ENCODE results near the gene RBP5.

The RBP5 gene

GRCh38 chr12:7099290-7099996 is 29.2 kb downstream of the RBP5 start:
- no peak for DNase-seq

GRCh38 chr12:7096979-7097378 is 31.7 kb downstream of the RBP5 start:
- no peak for DNase-seq

DNA sequence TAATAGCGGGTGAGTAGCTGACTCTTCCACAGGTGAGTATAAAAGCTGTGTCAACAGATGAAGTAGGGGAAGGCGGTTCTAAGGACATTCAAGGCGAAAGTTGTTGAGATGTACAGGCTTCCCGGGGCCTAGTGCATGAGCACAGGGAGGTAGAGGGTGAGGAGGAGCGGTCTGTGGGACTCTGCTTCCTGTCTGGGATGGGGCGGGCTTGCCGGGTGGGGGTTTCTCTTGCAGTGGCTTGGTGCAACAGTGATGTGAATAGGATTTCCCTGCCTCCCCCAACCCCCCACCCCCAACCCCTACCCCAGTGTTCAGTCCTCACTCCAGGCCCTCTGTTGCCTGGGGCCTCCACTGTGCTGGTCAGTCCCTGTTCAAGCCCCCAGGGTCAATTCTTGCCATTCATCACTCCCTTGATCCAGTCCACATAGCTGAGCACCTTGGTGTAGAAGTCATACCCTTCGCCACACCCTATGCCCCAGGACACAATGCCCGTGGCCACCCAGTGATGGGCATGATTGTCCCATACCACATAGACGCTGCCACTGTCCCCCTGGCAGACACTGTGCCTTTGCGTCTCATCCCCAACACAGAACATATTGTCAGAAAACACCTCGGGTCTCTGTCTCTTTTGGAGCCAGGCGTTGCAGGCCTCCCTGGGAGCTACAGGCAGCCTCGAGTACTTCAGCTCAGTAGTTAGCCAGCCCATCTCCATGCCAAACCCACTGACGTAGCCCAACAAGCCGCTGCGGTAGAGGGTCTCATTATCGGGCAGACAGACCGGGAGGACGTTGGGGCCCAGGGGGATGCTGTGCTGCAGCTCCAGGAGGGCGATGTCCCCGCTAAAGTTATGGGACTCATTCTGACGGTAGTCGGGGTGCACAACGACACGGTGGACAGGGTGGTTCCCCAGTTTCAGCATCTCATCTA is 32.4 kb downstream of the RBP5 start:
- no peak for DNase-seq

GRCh38 chr12:7093892-7094291 is 34.8 kb downstream of the RBP5 start:
- no peak for DNase-seq

- no peak for DNase-seq
Measured at GRCh38 chr12:7093486-7093885, 35.2 kb downstream of the RBP5 start.

DNA sequence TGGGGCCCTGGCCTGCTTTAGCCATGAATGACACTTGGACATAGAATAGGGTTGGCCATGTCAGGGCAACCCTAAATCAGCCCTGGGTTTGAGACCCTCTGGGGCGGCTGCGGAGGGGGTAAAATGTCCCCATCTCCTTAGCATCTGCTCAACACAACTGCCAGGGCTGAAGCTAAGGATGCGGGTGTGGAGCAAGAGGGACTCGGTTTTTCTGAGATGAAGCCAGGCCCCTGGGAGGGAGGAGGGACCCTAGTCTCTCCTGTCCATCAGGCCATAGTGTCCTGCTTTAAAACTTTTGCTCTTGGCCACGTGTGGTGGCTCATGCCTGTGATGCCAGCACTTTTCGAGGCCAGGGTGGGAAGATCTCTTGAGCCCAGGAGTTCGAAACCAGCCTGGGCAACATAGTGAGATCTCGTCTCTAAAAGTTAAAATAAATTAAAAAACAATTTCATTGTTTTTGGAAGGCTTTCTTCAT is 35.7 kb downstream of the RBP5 start:
- DNase-seq: no peak

- peak in 1 of 2 experiments; percentile 29 for DNase-seq
Measured at GRCh38 chr12:7092229-7092985, 36.3 kb downstream of the RBP5 start, which contains the start of gene C1R. TSS of gene C1R (minus strand) at chr12:7092445. CDS start at chr12:7092388, 57 bp downstream.

DNA sequence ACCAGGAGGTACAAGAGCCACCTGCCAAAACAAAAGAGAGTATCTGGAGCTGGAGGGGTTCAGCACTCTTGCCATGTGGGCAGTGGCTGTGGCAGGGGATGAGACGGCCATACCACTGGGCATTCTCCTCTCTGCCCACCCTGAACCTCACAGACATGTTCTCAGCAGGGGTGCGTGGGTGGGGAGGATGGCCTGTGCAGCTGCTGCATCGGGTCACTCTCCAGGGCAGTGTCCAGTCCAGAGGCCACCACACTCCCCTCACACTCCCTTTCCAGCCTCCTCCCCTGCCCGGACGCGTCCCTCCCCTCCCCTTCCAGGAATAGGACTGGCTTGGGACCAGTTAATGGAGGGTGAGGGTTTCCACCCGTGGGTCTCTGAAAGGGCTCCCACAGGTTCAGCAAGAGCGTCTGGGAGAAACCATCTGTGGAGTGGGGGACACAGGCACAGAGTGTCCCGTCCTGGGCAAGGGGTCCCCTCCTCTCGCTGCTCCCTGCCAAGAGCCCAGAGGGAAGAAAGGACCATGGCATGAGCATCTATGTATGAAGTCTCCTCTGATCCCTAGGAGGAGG is 36.9 kb downstream of the RBP5 start:
- no peak for DNase-seq

GRCh38 chr12:7091171-7091570 is 37.5 kb downstream of the RBP5 start:
- DNase-seq: no peak

DNA sequence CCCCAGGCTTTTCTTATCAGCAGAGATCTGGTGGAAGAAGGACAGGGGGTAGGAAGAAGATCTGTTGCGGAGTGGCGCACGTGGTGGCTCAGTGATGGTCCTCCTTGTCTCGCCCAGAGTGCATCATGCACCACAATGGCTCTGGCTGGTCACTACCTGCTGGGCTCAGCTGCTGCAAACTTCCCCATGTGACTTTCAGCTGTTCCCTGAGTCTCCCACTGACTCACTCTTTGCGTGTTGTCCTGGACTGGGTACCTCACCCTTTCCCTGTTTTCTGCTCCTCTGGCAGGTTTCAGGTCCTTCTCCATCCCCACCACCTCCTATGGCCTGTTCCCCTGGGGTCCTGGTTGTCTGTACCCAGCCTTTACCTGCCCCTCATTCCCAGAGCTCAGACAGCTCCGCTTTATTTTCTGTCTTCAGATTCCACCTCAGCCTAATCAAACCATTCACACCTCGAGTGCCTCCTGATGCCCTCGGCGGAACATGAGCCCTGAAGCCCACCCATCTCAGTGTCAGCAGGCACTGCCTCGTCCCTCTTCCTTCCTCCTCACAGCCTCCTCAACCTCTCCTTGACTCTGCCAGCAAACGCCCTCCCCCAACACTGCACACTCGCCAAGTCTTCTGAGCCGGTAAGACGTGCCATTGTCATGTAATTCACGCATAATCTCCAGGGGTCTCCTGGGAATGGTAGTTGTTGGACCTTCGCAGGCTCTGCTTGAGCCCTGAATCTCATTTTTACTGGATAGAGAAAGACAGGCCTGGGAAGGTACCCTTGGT is 38.3 kb downstream of the RBP5 start:
- DNase-seq: no peak

- no peak for DNase-seq
Measured at GRCh38 chr12:7089196-7089871, 39.4 kb downstream of the RBP5 start.

- no peak for DNase-seq
Measured at GRCh38 chr12:7083125-7083524, 45.6 kb downstream of the RBP5 start.

GRCh38 chr12:7081037-7081436 is 47.7 kb downstream of the RBP5 start:
- DNase-seq: no peak

DNA sequence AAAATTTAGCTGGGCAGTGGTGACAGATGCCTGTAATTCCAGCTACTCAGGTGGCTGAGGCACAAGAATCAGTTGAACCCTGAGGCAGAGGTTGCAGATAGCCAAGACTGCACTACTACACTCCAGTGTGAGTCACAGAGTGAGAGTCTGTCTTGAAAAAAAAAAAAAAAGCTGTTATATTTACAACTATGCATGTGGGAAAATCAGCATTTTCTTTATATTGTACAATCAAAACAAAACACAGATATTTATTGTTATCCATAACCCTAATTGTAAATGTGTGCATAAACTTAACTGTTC is 48.9 kb downstream of the RBP5 start:
- DNase-seq: no peak

DNA sequence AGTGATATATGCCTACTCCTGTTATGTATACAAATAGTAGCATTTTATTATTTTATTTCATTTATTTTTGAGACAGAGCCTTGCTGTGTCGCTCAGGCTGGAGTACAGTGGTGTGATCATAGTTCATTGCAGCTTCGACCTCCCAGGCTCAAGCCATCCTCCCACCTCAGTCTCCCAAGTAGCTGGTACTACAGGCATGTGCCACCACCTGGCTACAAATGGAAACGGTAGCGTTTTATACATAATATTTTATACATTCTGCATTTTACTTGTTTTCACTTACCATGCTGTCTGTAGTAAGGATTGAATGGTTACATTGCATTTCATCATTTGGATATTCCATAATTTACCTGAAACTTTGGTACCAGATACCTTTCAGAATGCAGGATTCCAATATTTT is 50.5 kb downstream of the RBP5 start:
- DNase-seq: no peak

DNA sequence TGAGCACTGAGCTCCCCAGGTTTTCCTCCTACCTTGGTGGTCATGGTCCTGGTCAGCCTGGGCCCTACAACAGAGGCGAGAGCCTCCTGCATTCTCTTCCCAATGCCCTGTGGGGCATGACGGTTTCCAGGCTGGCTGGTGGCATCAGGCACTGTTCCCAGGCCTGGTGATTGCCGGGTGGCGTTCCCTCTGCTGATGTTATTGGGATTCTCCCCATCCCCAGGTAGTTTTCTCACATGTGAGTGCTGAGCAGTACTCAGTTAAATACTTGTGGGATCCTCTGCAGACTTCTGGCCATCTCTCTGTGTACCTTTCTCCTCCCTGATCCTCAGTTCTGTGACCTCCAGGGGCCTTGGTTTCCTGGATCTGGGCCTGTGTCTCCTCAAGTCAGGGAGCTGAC is 52.2 kb downstream of the RBP5 start:
- no peak for DNase-seq

DNA sequence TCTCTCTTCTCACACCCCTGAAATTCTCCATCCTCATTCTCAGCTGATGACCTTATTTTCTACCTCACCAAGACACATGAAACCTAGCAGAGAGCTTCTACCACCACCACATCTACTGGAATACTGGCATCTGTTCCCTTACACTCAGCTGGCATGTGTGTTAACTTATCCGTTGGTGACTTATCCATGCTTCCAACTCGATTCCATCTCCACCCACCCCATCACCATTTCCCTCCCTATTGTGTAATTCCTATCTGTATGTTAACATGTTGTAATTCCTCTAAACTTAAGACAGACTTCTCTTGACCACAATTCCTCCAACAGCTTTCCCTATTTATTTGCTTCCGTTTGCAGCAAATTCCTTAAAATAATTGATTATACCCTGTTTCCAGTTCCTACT is 52.8 kb downstream of the RBP5 start:
- no peak for DNase-seq

- DNase-seq: no peak
Measured at GRCh38 chr12:7075518-7075917, 53.2 kb downstream of the RBP5 start.

- DNase-seq: no peak
Measured at GRCh38 chr12:7073946-7074345, 54.7 kb downstream of the RBP5 start.
